Measurements from ENCODE around the gene SHE.

DNA sequence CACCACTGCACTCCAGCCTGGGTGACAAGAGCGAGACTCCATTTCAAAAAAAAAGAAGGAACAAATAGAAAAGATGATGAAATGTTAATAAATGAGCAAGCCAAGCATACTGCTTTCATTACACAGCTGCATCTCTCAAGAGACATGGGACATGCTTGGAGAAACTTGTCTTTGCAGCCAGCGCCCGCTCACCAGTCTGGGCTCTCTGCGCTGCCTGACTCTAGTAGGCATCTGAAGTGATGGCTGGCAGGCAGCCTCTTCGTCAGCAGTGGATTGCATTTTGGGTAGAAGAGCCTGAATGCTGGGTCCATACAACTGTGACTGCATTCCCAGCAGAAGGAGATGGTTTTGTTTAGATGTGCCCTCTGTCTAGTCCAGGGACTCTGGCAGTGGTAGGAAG lies 49.1 kb downstream of the SHE start:
- TF ChIP-seq, protein P1, sequence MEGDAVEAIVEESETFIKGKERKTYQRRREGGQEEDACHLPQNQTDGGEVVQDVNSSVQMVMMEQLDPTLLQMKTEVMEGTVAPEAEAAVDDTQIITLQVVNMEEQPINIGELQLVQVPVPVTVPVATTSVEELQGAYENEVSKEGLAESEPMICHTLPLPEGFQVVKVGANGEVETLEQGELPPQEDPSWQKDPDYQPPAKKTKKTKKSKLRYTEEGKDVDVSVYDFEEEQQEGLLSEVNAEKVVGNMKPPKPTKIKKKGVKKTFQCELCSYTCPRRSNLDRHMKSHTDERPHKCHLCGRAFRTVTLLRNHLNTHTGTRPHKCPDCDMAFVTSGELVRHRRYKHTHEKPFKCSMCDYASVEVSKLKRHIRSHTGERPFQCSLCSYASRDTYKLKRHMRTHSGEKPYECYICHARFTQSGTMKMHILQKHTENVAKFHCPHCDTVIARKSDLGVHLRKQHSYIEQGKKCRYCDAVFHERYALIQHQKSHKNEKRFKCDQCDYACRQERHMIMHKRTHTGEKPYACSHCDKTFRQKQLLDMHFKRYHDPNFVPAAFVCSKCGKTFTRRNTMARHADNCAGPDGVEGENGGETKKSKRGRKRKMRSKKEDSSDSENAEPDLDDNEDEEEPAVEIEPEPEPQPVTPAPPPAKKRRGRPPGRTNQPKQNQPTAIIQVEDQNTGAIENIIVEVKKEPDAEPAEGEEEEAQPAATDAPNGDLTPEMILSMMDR (IDR thresholded peaks at IDR 0.05; ENCODE audit: low read depth, low read length, missing input control), result no peak
- TF ChIP-seq, protein P2, sequence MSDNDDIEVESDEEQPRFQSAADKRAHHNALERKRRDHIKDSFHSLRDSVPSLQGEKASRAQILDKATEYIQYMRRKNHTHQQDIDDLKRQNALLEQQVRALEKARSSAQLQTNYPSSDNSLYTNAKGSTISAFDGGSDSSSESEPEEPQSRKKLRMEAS (IDR thresholded peaks at IDR 0.05), result no peak
- TF ChIP-seq TAF1 (conservative IDR thresholded peaks at IDR 0.05), result no peak
- TF ChIP-seq, protein P3, sequence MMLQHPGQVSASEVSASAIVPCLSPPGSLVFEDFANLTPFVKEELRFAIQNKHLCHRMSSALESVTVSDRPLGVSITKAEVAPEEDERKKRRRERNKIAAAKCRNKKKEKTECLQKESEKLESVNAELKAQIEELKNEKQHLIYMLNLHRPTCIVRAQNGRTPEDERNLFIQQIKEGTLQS (IDR thresholded peaks at IDR 0.05), result no peak
- no peak for TF ChIP-seq YY1 (IDR thresholded peaks at IDR 0.05)
- TF ChIP-seq, protein P4, sequence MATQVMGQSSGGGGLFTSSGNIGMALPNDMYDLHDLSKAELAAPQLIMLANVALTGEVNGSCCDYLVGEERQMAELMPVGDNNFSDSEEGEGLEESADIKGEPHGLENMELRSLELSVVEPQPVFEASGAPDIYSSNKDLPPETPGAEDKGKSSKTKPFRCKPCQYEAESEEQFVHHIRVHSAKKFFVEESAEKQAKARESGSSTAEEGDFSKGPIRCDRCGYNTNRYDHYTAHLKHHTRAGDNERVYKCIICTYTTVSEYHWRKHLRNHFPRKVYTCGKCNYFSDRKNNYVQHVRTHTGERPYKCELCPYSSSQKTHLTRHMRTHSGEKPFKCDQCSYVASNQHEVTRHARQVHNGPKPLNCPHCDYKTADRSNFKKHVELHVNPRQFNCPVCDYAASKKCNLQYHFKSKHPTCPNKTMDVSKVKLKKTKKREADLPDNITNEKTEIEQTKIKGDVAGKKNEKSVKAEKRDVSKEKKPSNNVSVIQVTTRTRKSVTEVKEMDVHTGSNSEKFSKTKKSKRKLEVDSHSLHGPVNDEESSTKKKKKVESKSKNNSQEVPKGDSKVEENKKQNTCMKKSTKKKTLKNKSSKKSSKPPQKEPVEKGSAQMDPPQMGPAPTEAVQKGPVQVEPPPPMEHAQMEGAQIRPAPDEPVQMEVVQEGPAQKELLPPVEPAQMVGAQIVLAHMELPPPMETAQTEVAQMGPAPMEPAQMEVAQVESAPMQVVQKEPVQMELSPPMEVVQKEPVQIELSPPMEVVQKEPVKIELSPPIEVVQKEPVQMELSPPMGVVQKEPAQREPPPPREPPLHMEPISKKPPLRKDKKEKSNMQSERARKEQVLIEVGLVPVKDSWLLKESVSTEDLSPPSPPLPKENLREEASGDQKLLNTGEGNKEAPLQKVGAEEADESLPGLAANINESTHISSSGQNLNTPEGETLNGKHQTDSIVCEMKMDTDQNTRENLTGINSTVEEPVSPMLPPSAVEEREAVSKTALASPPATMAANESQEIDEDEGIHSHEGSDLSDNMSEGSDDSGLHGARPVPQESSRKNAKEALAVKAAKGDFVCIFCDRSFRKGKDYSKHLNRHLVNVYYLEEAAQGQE (IDR thresholded peaks at IDR 0.05), result no peak
- TF ChIP-seq HNF4G (IDR thresholded peaks at IDR 0.05), result no peak
- TF ChIP-seq FOXA2 (IDR thresholded peaks at IDR 0.05), result no peak

All from liver (tissue), 3 donors.